Stimulated activated CD4-positive, alpha-beta T cell treated with anti-CD3 and anti-CD28 coated beads, Interleukin-4, amount 100 ng/mL, for 4 hours (primary cell): Measurements from ENCODE around the gene ST6GALNAC3.

Experiments
- DNase-seq, 2 experiments: peaks; one replicate each; pipeline ENCODE4 v3.0.0-alpha.2; 2020

Gene ST6GALNAC3

GRCh38 chr1:76371941-76372340, 297.4 kb downstream of the ST6GALNAC3 start:
- no peak for DNase-seq

- no peak for DNase-seq
Observed at GRCh38 chr1:76374086-76374485, 299.5 kb downstream of the ST6GALNAC3 start.

GRCh38 chr1:76377247-76377646, 302.7 kb downstream of the ST6GALNAC3 start:
- DNase-seq: no peak

GRCh38 chr1:76379506-76379905, 305.0 kb downstream of the ST6GALNAC3 start:
- no peak for DNase-seq

- no peak for DNase-seq
Observed at GRCh38 chr1:76381450-76382097, 307.0 kb downstream of the ST6GALNAC3 start.

- no peak for DNase-seq
Observed at GRCh38 chr1:76388261-76388660, 313.7 kb downstream of the ST6GALNAC3 start.

GRCh38 chr1:76390456-76390855, 315.9 kb downstream of the ST6GALNAC3 start:
- DNase-seq: no peak

- DNase-seq: no peak
Observed at GRCh38 chr1:76395059-76395458, 320.5 kb downstream of the ST6GALNAC3 start.

- DNase-seq: no peak
Observed at GRCh38 chr1:76402128-76402527, 327.6 kb downstream of the ST6GALNAC3 start.

- no peak for DNase-seq
Observed at GRCh38 chr1:76408303-76408702, 333.8 kb downstream of the ST6GALNAC3 start.

GRCh38 chr1:76410499-76410898, 336.0 kb downstream of the ST6GALNAC3 start:
- no peak for DNase-seq

- DNase-seq: no peak
Observed at GRCh38 chr1:76418531-76418930, 344.0 kb downstream of the ST6GALNAC3 start.

GRCh38 chr1:76419603-76420002, 345.1 kb downstream of the ST6GALNAC3 start:
- no peak for DNase-seq

- no peak for DNase-seq
Observed at GRCh38 chr1:76425201-76426145, 350.9 kb downstream of the ST6GALNAC3 start.

GRCh38 chr1:76426606-76427005, 352.1 kb downstream of the ST6GALNAC3 start:
- no peak for DNase-seq

- no peak for DNase-seq
Observed at GRCh38 chr1:76428028-76428427, 353.5 kb downstream of the ST6GALNAC3 start.

- DNase-seq: no peak
Observed at GRCh38 chr1:76430531-76430930, 356.0 kb downstream of the ST6GALNAC3 start.

- DNase-seq: no peak
Observed at GRCh38 chr1:76433526-76433925, 359.0 kb downstream of the ST6GALNAC3 start.

- DNase-seq: no peak
Observed at GRCh38 chr1:76443217-76443616, 368.7 kb downstream of the ST6GALNAC3 start.

- DNase-seq: no peak
Observed at GRCh38 chr1:76444773-76445172, 370.2 kb downstream of the ST6GALNAC3 start.

GRCh38 chr1:76450229-76450628, 375.7 kb downstream of the ST6GALNAC3 start:
- no peak for DNase-seq

GRCh38 chr1:76463278-76463677, 388.7 kb downstream of the ST6GALNAC3 start:
- no peak for DNase-seq

- DNase-seq: no peak
Observed at GRCh38 chr1:76463849-76464248, 389.3 kb downstream of the ST6GALNAC3 start.

GRCh38 chr1:76465030-76465429, 390.5 kb downstream of the ST6GALNAC3 start:
- no peak for DNase-seq
